ENCODE data around the gene ALDH1A2.
"Not testable (repeated sequence)": the region's sequence is repeated elsewhere in the genome, so short reads cannot be mapped to it uniquely, and the experiment has no call there.

Gene ALDH1A2

GRCh38 chr15:58010983-58011382, 54.5 kb downstream of the ALDH1A2 start:
- TF ChIP-seq CTCF (IDR thresholded peaks at IDR 0.05; ENCODE audit: insufficient read depth, low read length, poor library complexity, severe bottlenecking): no peak
- no peak for TF ChIP-seq EZH2phosphoT487 (conservative IDR thresholded peaks at IDR 0.05; ENCODE audit: low read length)
- Histone ChIP-seq H3K9ac (ENCODE audit: low read length) (no peak overlapping the region), H3F3A (ENCODE audit: insufficient read depth) (no peaks in the 10 kb centered on the region), H3K4me3 (ENCODE audit: insufficient read depth, low read length, poor library complexity, severe bottlenecking) (no peak overlapping the region), H3K27ac (ENCODE audit: low read depth, low read length) (no peak overlapping the region), H2AFZ (ENCODE audit: low read depth, low read length, severe bottlenecking) (no peak overlapping the region), H3K79me2 (ENCODE audit: insufficient read depth, low read length) (no peaks in the 10 kb centered on the region), H3K4me2 (ENCODE audit: low read depth, low read length, poor library complexity, severe bottlenecking) (no peak overlapping the region), H3K9me3 (ENCODE audit: insufficient read depth, low read length) (no peaks in the 10 kb centered on the region), H3K36me3 (ENCODE audit: low read length) (no peaks in the 10 kb centered on the region), H3K9me2 (replicated peaks; ENCODE audit: insufficient read depth, low read length) (no peaks in the 10 kb centered on the region), H3K27me3 (ENCODE audit: low read length) (no peaks in the 10 kb centered on the region), H4K20me1 (ENCODE audit: low read depth, low read length) (no peaks in the 10 kb centered on the region)

GRCh38 chr15:58003810-58004209, 61.7 kb downstream of the ALDH1A2 start:
- no peaks in the 10 kb centered on the region for H3K27me3 ChIP-seq (ENCODE audit: low read length)
- no peak overlapping the region for H3K4me2 ChIP-seq (ENCODE audit: low read depth, low read length, poor library complexity, severe bottlenecking)
- no peaks in the 10 kb centered on the region for H3K79me2 ChIP-seq (ENCODE audit: insufficient read depth, low read length)
- H3K9me3 ChIP-seq (ENCODE audit: insufficient read depth, low read length): no peaks in the 10 kb centered on the region
- no peak overlapping the region for H2AFZ ChIP-seq (ENCODE audit: low read depth, low read length, severe bottlenecking)
- H3K4me3 ChIP-seq (ENCODE audit: insufficient read depth, low read length, poor library complexity, severe bottlenecking): no peak overlapping the region
- H3K36me3 ChIP-seq (ENCODE audit: low read length): no peaks in the 10 kb centered on the region
- no peak overlapping the region for H3K9ac ChIP-seq (ENCODE audit: low read length)
- no peaks in the 10 kb centered on the region for H3F3A ChIP-seq (ENCODE audit: insufficient read depth)
- TF ChIP-seq EZH2phosphoT487 (conservative IDR thresholded peaks at IDR 0.05; ENCODE audit: low read length) (no peak), CTCF (IDR thresholded peaks at IDR 0.05; ENCODE audit: insufficient read depth, low read length, poor library complexity, severe bottlenecking) (no peak)
- no peaks in the 10 kb centered on the region for H4K20me1 ChIP-seq (ENCODE audit: low read depth, low read length)
- no peak overlapping the region for H3K27ac ChIP-seq (ENCODE audit: low read depth, low read length)
- H3K9me2 ChIP-seq (replicated peaks; ENCODE audit: insufficient read depth, low read length): no peaks in the 10 kb centered on the region

GRCh38 chr15:58002338-58003126, 63.0 kb downstream of the ALDH1A2 start:
- Histone ChIP-seq H3K9me3 (ENCODE audit: insufficient read depth, low read length) (no peaks in the 10 kb centered on the region), H3K9ac (ENCODE audit: low read length) (no peak overlapping the region), H3K9me2 (replicated peaks; ENCODE audit: insufficient read depth, low read length) (no peaks in the 10 kb centered on the region), H3K4me2 (ENCODE audit: low read depth, low read length, poor library complexity, severe bottlenecking) (no peak overlapping the region), H3K79me2 (ENCODE audit: insufficient read depth, low read length) (no peaks in the 10 kb centered on the region), H3K4me3 (ENCODE audit: insufficient read depth, low read length, poor library complexity, severe bottlenecking) (no peak overlapping the region), H3K27ac (ENCODE audit: low read depth, low read length) (no peak overlapping the region), H2AFZ (ENCODE audit: low read depth, low read length, severe bottlenecking) (no peak overlapping the region), H3F3A (ENCODE audit: insufficient read depth) (no peaks in the 10 kb centered on the region), H3K27me3 (ENCODE audit: low read length) (no peaks in the 10 kb centered on the region), H4K20me1 (ENCODE audit: low read depth, low read length) (no peaks in the 10 kb centered on the region), H3K36me3 (ENCODE audit: low read length) (no peaks in the 10 kb centered on the region)
- TF ChIP-seq EZH2phosphoT487 (conservative IDR thresholded peaks at IDR 0.05; ENCODE audit: low read length) (no peak), CTCF (IDR thresholded peaks at IDR 0.05; ENCODE audit: insufficient read depth, low read length, poor library complexity, severe bottlenecking) (no peak)

GRCh38 chr15:57999699-58000098, 65.8 kb downstream of the ALDH1A2 start:
- H3K27me3 ChIP-seq (ENCODE audit: low read length); H3K36me3 ChIP-seq (ENCODE audit: low read length); H3K9me3 ChIP-seq (ENCODE audit: insufficient read depth, low read length); H3K9me2 ChIP-seq (replicated peaks; ENCODE audit: insufficient read depth, low read length); H3K4me2 ChIP-seq (ENCODE audit: low read depth, low read length, poor library complexity, severe bottlenecking); H3K79me2 ChIP-seq (ENCODE audit: insufficient read depth, low read length); H3K9ac ChIP-seq (ENCODE audit: low read length); H3K27ac ChIP-seq (ENCODE audit: low read depth, low read length); H3K4me3 ChIP-seq (ENCODE audit: insufficient read depth, low read length, poor library complexity, severe bottlenecking); H4K20me1 ChIP-seq (ENCODE audit: low read depth, low read length); H2AFZ ChIP-seq (ENCODE audit: low read depth, low read length, severe bottlenecking); H3F3A ChIP-seq (ENCODE audit: insufficient read depth): not testable (repeated sequence)

Data from SU-DHL-6 (cell line).